Stimulated activated CD8-positive, alpha-beta memory T cell treated with anti-CD3 and anti-CD28 coated beads, Interleukin-15, amount 100 ng/mL, for 1 hour (primary cell): ENCODE results near the gene NCAPH2.

Experiments
- DNase-seq: peaks from one replicate; pipeline ENCODE4 v3.0.0-alpha.2; 2020; ENCODE audit warnings: low read depth

NCAPH2 gene

GRCh38 chr22:50474710-50475651 lies 33.0 kb upstream of the NCAPH2 start, which contains the start of gene SBF1:
Gene SBF1, minus strand, starts transcription at chr22:50475035. Its CDS starts 195 bp downstream, at chr22:50474840.
- peak; percentile 77 for DNase-seq

GRCh38 chr22:50475652-50476002 lies 32.4 kb upstream of the NCAPH2 start:
- DNase-seq = no peak

GRCh38 chr22:50476868-50477267 lies 31.2 kb upstream of the NCAPH2 start:
- DNase-seq = no peak

- no peak for DNase-seq
These were observed 30.1 kb upstream of the NCAPH2 start for GRCh38 chr22:50477923-50478322.

- no peak for DNase-seq
These were observed 28.3 kb upstream of the NCAPH2 start for GRCh38 chr22:50479721-50480120.

- DNase-seq = no peak
These were observed 27.0 kb upstream of the NCAPH2 start for GRCh38 chr22:50481045-50481439.

- peak; percentile 40 for DNase-seq
These were observed 26.5 kb upstream of the NCAPH2 start, which contains the start of gene ADM2 for GRCh38 chr22:50481440-50482106. Gene ADM2, plus strand, starts transcription at chr22:50481543. Its CDS starts 305 bp downstream, at chr22:50481848.

GRCh38 chr22:50482107-50483074 lies 25.6 kb upstream of the NCAPH2 start:
- DNase-seq = no peak

GRCh38 chr22:50483106-50483505 lies 24.9 kb upstream of the NCAPH2 start:
- DNase-seq = no peak

GRCh38 chr22:50483556-50483955 lies 24.5 kb upstream of the NCAPH2 start:
- no peak for DNase-seq

GRCh38 chr22:50483977-50484853 lies 23.8 kb upstream of the NCAPH2 start:
- DNase-seq = no peak

- DNase-seq = no peak
These were observed 22.5 kb upstream of the NCAPH2 start for GRCh38 chr22:50485221-50486131.

- no peak for DNase-seq
These were observed 21.3 kb upstream of the NCAPH2 start, which contains the start of gene MIOX for GRCh38 chr22:50486561-50487289. Gene MIOX, plus strand, starts transcription at chr22:50486859. Its CDS starts 39 bp downstream, at chr22:50486898.

- DNase-seq = no peak
These were observed 20.6 kb upstream of the NCAPH2 start for GRCh38 chr22:50487290-50488005.

GRCh38 chr22:50488006-50488677 lies 19.9 kb upstream of the NCAPH2 start:
- DNase-seq = no peak

- DNase-seq = no peak
These were observed 19.1 kb upstream of the NCAPH2 start for GRCh38 chr22:50488886-50489285.

GRCh38 chr22:50489363-50490243 lies 18.4 kb upstream of the NCAPH2 start:
- no peak for DNase-seq
